ENCODE measurements around the gene HDGFL2.

The HDGFL2 gene

DNA sequence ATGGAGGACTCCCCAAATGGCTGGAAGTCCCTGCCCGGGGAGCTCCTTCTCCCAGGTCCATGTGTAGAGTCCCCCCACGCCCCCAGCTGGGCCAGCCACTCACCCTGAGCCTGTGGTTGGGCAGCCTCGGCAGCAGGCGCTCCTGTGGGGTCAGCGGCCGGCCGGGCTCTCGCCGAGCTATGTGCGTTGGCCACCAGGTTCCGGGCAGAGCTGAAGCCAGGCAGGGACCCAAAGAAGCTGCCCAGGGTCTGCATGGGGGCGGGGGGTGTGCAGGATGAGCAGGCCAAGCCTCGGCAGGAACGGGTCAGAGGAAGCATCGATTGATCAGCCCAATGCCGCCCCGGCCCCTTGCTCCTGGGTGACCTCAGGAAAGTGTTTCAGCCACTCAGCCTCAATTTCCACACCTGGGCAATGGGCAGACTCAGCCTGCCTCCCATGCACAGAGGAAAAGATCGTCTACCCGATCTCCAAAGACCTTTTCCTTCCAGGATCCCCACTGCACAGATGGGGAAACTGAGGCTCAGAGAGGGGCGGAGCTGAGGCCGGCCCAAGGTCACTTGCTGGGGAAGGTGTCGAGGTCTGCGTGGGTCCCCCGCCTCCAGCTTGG lies 45.5 kb downstream of the HDGFL2 start:
- Histone ChIP-seq H3K27ac (no peak overlapping the region), H3K4me3 (no peak overlapping the region), H3K9ac (ENCODE audit: insufficient read length) (no peak overlapping the region), H3K36me3 (ENCODE audit: insufficient read depth, low read length) (no peaks in the 10 kb centered on the region), H3K9me3 (ENCODE audit: low read depth, low read length) (no peaks in the 10 kb centered on the region)
- TF ChIP-seq FOXP2 (optimal IDR thresholded peaks at IDR 0.05; ENCODE audit: control extremely low read depth, extremely low read length, insufficient read depth) (no peak), EZH2 (IDR thresholded peaks at IDR 0.05) (no peak), POLR2AphosphoS5 (IDR thresholded peaks at IDR 0.05; ENCODE audit: borderline replicate concordance, low read depth, low read length) (no peak)
- DNase-seq (ENCODE audit: low read depth, low spot score), result no peak

DNA sequence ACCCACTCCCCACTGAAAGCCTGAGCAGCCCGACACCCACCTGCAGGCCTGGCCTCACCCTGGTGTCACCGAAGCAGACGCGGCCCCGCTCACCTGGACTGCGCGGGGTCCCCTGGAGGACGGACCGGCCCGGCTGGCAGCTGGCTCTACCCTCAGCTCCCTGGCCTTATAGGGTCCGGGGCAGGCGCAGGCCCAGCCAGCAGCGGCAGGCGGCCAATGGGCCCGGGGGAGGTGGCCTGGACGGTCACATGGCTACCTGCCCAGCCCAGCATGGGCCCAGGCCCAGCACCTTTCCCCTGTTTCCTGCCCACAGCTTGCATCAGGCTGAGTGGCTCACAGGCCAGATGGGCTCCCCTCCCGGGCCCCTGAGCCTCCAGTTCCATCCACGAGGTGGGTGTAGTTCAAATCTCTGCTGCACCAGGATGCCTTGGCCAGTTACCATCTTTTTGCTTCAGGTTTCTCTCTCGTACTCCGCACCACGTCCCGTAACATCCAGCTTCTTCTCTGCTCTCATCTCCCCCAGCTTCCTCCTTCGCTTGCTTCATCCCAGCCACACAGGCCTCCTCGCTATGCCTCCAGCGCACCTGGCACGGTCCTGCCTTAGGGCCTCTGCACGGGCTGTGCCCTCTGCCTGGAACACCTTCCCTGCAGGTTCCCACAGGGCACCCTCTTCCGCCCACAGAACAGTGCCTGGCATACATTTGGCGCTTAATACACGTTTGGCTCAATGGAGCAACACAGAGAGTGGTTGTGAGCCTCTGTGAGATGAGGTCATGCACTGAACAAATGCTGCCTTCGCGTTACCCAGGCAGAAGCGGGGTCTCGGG lies 46.5 kb downstream of the HDGFL2 start, which contains the start of gene PLIN4:
Gene PLIN4 (minus strand): TSS at position 142 of the 827 bp plus-strand sequence. CDS start 214 bp downstream, outside the sequence.
- Histone ChIP-seq H3K27ac (no peak within 1 kb of the TSS), H3K9ac (ENCODE audit: insufficient read length) (no peak within 1 kb of the TSS), H3K9me3 (ENCODE audit: low read depth, low read length) (no peaks in the 10 kb centered on the region), H3K4me3 (no peak within 1 kb of the TSS), H3K36me3 (ENCODE audit: insufficient read depth, low read length) (no peaks in the 10 kb centered on the region)
- TF ChIP-seq FOXP2 (optimal IDR thresholded peaks at IDR 0.05; ENCODE audit: control extremely low read depth, extremely low read length, insufficient read depth) (no peak), EZH2 (IDR thresholded peaks at IDR 0.05) (no peak), POLR2AphosphoS5 (IDR thresholded peaks at IDR 0.05; ENCODE audit: borderline replicate concordance, low read depth, low read length) (no peak)
- no peak for DNase-seq (ENCODE audit: low read depth, low spot score)

DNA sequence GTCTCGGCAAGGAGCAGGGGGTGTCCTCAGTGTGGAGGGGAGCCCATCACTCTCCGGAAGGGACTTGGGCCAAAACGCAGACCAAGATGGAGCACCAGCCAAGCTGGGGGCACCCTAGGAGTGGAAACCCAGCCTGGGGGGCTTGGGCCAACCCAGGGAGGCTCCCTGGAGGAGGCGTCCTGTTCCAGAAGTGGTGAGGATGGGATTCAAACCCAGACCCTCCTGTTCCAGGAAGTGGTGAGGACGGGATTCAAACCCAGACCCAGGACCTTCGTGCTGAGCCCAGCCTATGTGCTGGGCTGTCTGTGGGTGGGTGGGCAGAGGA lies 47.0 kb downstream of the HDGFL2 start:
- Histone ChIP-seq H3K27ac (no peak overlapping the region), H3K9me3 (ENCODE audit: low read depth, low read length) (no peaks in the 10 kb centered on the region), H3K9ac (ENCODE audit: insufficient read length) (no peak overlapping the region), H3K36me3 (ENCODE audit: insufficient read depth, low read length) (no peaks in the 10 kb centered on the region), H3K4me3 (no peak overlapping the region)
- no peak for DNase-seq (ENCODE audit: low read depth, low spot score)
- TF ChIP-seq POLR2AphosphoS5 (IDR thresholded peaks at IDR 0.05; ENCODE audit: borderline replicate concordance, low read depth, low read length), result no peak
- no peak for TF ChIP-seq FOXP2 (optimal IDR thresholded peaks at IDR 0.05; ENCODE audit: control extremely low read depth, extremely low read length, insufficient read depth)
- no peak for TF ChIP-seq EZH2 (IDR thresholded peaks at IDR 0.05)

DNA sequence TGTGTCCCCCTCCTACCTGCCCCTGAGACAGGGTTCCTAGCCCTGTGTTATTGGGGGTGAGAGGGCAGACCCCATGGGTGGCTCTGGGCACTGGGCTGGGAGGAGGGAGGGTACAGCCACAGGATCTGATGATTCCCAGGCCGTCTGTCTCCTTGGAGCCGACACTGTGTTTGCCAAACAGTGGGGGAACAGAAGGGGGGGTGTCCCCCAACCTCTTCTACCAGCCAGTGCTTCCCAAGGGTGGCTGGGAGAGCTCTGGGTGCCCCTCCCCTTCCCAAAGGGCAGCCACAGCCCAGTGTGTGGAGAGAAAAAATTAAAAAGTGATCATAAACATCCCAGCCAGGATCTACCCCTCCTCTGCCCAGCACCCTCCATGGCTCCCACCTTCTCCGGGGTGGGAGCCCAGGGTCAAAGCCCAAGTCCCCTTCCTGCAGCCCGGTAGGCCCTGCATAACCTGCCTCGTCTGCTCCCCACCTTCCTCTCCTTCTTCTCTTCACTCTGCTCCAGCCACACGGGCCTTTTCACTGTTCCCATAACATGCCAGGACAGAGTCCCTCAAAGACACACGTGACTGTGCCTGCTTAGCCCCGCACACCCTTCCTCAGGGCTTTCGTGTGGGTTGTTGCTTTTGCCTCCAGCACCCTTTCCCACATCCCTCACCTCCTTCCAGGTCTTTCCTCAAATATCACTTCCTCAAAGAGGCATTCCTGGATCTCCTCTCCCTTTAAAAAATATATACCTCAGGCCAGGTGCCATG lies 47.6 kb downstream of the HDGFL2 start:
- TF ChIP-seq FOXP2 (optimal IDR thresholded peaks at IDR 0.05; ENCODE audit: control extremely low read depth, extremely low read length, insufficient read depth) (no peak), POLR2AphosphoS5 (IDR thresholded peaks at IDR 0.05; ENCODE audit: borderline replicate concordance, low read depth, low read length) (no peak), EZH2 (IDR thresholded peaks at IDR 0.05) (no peak)
- H3K4me3 ChIP-seq, result no peak overlapping the region
- H3K9me3 ChIP-seq (ENCODE audit: low read depth, low read length), result no peaks in the 10 kb centered on the region
- H3K36me3 ChIP-seq (ENCODE audit: insufficient read depth, low read length), result no peaks in the 10 kb centered on the region
- H3K27ac ChIP-seq, result no peak overlapping the region
- H3K9ac ChIP-seq (ENCODE audit: insufficient read length), result no peak overlapping the region
- DNase-seq (ENCODE audit: low read depth, low spot score), result no peak

DNA sequence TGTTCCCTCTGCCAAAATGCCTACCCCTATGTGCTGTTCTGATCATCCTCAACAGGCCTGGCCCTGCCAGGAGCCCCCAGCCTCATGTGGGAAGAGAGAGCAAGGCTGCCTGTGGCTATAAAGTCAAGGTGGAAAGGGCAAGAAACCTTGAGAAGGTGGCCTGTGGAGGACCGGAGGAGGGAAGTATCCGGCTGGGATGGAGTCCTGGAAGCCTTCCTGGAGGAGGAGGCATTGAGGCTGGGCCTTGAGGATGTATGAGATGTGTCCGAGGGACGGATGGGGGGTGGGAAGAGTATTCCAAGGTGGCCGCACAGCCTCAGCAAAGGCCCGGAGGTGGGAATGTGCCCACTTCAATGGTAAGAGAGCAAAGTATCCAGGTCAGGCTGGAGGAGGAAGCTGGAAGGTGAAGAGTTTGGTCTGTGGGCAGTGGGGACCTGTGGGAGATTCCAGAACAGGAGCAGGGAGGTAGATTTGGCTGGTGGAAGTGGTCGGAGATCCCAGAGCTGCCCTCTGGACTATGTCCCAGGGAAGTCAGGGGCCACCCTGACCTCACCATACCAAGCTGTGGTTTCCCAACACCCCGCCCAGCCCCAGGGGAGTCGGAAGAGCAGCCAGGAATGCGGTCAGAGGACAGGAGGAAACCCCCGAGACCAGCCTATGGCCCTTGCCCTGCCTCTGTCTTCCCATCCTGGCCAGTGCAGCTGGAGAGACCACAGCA lies 49.2 kb downstream of the HDGFL2 start:
- no peaks in the 10 kb centered on the region for H3K9me3 ChIP-seq (ENCODE audit: low read depth, low read length)
- DNase-seq (ENCODE audit: low read depth, low spot score), result no peak
- no peak overlapping the region for H3K27ac ChIP-seq
- TF ChIP-seq EZH2 (IDR thresholded peaks at IDR 0.05), result no peak
- no peak for TF ChIP-seq FOXP2 (optimal IDR thresholded peaks at IDR 0.05; ENCODE audit: control extremely low read depth, extremely low read length, insufficient read depth)
- no peak for TF ChIP-seq POLR2AphosphoS5 (IDR thresholded peaks at IDR 0.05; ENCODE audit: borderline replicate concordance, low read depth, low read length)
- no peak overlapping the region for H3K9ac ChIP-seq (ENCODE audit: insufficient read length)
- H3K36me3 ChIP-seq (ENCODE audit: insufficient read depth, low read length), result no peaks in the 10 kb centered on the region
- no peak overlapping the region for H3K4me3 ChIP-seq

DNA sequence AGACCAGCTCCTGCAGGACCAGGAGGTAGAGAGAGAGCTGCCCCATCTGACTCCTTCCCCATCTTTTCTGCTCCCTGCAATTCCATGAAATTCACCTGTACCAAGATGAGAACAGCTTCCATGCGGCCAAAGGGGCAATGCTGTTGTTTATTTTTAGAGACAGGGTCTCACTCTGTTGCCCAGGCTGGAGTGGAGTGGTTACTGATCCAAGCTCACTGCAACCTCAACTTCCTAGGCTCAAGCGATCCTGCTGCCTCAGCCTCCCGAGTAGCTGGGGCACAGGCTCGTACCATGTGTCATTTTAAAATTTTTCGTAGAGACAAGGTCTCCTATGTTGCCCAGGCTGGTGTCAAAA lies 49.8 kb downstream of the HDGFL2 start:
- H3K9me3 ChIP-seq (ENCODE audit: low read depth, low read length), result no peaks in the 10 kb centered on the region
- no peak for TF ChIP-seq POLR2AphosphoS5 (IDR thresholded peaks at IDR 0.05; ENCODE audit: borderline replicate concordance, low read depth, low read length)
- TF ChIP-seq FOXP2 (optimal IDR thresholded peaks at IDR 0.05; ENCODE audit: control extremely low read depth, extremely low read length, insufficient read depth), result no peak
- no peak for TF ChIP-seq EZH2 (IDR thresholded peaks at IDR 0.05)
- no peak overlapping the region for H3K9ac ChIP-seq (ENCODE audit: insufficient read length)
- no peak for DNase-seq (ENCODE audit: low read depth, low spot score)
- H3K4me3 ChIP-seq, result no peak overlapping the region
- no peaks in the 10 kb centered on the region for H3K36me3 ChIP-seq (ENCODE audit: insufficient read depth, low read length)
- H3K27ac ChIP-seq, result no peak overlapping the region

DNA sequence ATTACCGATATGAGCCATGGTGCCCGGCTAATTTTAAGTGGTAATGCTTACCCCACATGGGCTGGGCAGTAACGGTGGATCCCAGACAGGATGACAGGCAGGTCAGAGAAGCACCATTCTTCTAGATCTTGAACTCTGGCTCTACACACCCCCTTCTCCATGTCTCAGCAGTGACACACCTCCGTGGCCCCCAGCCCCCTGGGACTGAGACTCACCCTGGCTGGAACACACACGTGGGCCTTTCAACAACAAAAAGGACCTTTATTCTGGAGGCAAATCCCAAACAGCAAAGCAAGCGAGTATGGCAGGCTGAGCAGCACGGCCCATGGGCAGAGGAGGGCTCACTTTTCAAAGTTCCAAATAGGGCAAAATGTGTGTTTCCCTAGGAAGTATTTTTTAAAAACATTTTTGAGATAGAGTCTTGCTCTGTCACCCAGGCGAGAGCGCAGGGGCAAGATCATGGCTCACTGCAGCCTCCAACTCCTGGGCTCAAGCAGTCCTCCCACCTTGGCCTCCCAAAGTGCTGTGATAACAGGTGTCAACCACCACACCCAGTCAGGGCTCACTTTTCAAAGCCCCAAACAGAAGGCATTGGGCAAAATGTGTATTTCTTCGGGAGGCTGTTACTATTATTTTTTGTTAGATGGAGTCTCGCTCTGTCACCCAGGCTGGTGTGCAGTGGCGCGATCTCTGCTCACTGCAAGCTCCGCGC lies 50.4 kb downstream of the HDGFL2 start:
- TF ChIP-seq EZH2 (IDR thresholded peaks at IDR 0.05), result no peak
- TF ChIP-seq FOXP2 (optimal IDR thresholded peaks at IDR 0.05; ENCODE audit: control extremely low read depth, extremely low read length, insufficient read depth), result no peak
- no peak for TF ChIP-seq POLR2AphosphoS5 (IDR thresholded peaks at IDR 0.05; ENCODE audit: borderline replicate concordance, low read depth, low read length)
- no peak overlapping the region for H3K27ac ChIP-seq

More for the DNA sequence above, 50.4 kb downstream of the HDGFL2 start:
- no peaks in the 10 kb centered on the region for H3K9me3 ChIP-seq (ENCODE audit: low read depth, low read length)
- no peak for DNase-seq (ENCODE audit: low read depth, low spot score)
- H3K9ac ChIP-seq (ENCODE audit: insufficient read length), result no peak overlapping the region
- H3K4me3 ChIP-seq, result no peak overlapping the region
- H3K36me3 ChIP-seq (ENCODE audit: insufficient read depth, low read length), result no peaks in the 10 kb centered on the region

All from SK-N-MC (cell line).